ENCODE measurements around the gene SLC2A9. TPM values are rescaled to one million over a fixed set of nuclear protein-coding genes. Genes with fewer than 3 reads are reported as not detected.

Gene SLC2A9
- total and polyA plus RNA-seq, 2 of the 13 experiments (the other 11 are each of a cell fraction or from before 2014, with no cell fraction given) = 36.2 to 42.3 TPM

DNA sequence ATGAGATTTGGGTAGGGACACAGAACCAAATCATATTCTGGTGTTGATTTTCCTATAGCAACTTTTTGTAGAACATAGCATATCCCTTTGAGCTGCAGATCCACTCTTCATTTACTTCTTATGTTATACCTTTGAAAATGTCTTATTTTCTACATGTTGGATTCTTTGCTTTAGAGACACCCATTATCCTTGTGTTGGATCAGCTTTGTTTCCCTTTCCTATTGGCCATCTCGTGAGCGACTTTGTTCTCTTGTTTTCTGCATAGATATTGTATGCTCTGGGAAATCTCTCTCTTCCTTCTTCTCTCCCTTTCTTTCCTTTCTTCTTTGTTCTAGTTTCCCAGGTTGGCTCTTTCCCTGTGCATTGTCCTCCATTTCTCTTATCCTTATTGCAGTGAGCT lies 180.2 kb downstream of the SLC2A9 start:
- no peak overlapping the region for H3K4me2 ChIP-seq (ENCODE audit: low read depth, low read length)
- no peak for ATAC-seq
- POLR2A ChIA-PET = no interaction called here
- H3K9me3 ChIP-seq (ENCODE audit: low read length) = peaks cover 26% of the 10 kb centered on the region
- no peak overlapping the region for H2AFZ ChIP-seq (ENCODE audit: low read length)
- H3K9ac ChIP-seq (ENCODE audit: insufficient read depth, low read depth, low read length) = no peak overlapping the region
- no peak for TF ChIP-seq RBM22 (optimal IDR thresholded peaks at IDR 0.05; ENCODE audit: low read length)
- TF ChIP-seq, protein P1, sequence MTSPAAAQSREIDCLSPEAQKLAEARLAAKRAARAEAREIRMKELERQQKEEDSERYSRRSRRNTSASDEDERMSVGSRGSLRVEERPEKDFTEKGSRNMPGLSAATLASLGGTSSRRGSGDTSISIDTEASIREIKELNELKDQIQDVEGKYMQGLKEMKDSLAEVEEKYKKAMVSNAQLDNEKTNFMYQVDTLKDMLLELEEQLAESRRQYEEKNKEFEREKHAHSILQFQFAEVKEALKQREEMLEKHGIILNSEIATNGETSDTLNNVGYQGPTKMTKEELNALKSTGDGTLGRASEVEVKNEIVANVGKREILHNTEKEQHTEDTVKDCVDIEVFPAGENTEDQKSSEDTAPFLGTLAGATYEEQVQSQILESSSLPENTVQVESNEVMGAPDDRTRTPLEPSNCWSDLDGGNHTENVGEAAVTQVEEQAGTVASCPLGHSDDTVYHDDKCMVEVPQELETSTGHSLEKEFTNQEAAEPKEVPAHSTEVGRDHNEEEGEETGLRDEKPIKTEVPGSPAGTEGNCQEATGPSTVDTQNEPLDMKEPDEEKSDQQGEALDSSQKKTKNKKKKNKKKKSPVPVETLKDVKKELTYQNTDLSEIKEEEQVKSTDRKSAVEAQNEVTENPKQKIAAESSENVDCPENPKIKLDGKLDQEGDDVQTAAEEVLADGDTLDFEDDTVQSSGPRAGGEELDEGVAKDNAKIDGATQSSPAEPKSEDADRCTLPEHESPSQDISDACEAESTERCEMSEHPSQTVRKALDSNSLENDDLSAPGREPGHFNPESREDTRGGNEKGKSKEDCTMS (CRISPR knock-in tag; conservative IDR thresholded peaks at IDR 0.05) = no peak
- TF ChIP-seq ZNF160 (CRISPR knock-in tag; IDR thresholded peaks at IDR 0.05) = no peak
- TF ChIP-seq NCOA1 (CRISPR knock-in tag; IDR thresholded peaks at IDR 0.05) = no peak
- WGBS (ENCODE audit: low lambda C conversion rate) = 100% methylated on average over 2 of the region's 2 CpGs
- no peak overlapping the region for H3K4me3 ChIP-seq (replicated peaks in 1 of 3; ENCODE audit: insufficient read depth in 1 of 3, low read depth in 2 of 3, low read length in 3 of 3)
- in situ Hi-C loops (cut with HindIII; ENCODE audit: extremely low pct_ligation_motif_present, low pct_unique_long_range_greater_than_20kb) = no loop called here
- H3K27me3 ChIP-seq (ENCODE audit: control insufficient read depth in 1 of 2, insufficient read depth in 2 of 2, low read length in 2 of 2) = no peaks in the 10 kb centered on the region
- no peaks in the 10 kb centered on the region for H3K4me1 ChIP-seq (ENCODE audit: insufficient read depth, low read length)
- peaks cover 4 to 19% of the 10 kb centered on the region in 2 experiments for H3K36me3 ChIP-seq (replicated peaks in 1 of 2; ENCODE audit: control insufficient read depth in 1 of 2, insufficient read depth in 2 of 2, low read length in 2 of 2)
- intact Hi-C loops (cut with micrococcal nuclease; ENCODE audit: unreplicated experiment) = no loop called here
- no peak overlapping the region for H3K27ac ChIP-seq (ENCODE audit: extremely low read length, insufficient read depth, low read length)
- H3K79me2 ChIP-seq (ENCODE audit: insufficient read depth, low read length) = no peaks in the 10 kb centered on the region
- CTCF ChIA-PET (ENCODE audit: low intra/inter-chr PET ratio, low total read pairs) = no interaction called here
- no TSS peak for BruUV-seq (replicated peaks)
- no peak for FAIRE-seq
- no peaks in the 10 kb centered on the region; the same call in 1 of the 2 replicates for H4K20me1 ChIP-seq (ENCODE audit: insufficient read depth, low read length)
- no peak for DNase-seq (ENCODE audit: low spot score)

DNA sequence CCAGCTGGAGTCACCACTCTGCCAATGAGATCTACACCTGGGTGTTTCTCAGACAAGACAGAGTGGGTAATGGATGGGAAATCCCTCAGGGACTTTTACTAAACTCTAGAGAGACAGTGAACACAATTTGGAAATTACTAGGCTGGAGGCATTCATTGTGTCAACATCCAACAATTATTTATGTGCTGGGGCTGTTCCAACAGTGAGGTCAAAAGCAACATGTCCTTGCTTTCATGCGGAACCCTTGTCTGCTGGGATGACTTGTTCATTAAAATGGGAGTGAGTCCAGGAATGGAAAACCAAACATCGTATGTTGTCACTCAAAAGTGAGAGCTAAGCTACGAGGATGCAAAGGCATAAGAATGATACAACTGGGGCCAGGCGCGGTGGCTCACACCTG lies 185.9 kb downstream of the SLC2A9 start:
- no peak overlapping the region for H3K27ac ChIP-seq (ENCODE audit: extremely low read length, insufficient read depth, low read length)
- H3K27me3 ChIP-seq (ENCODE audit: control insufficient read depth in 1 of 2, insufficient read depth in 2 of 2, low read length in 2 of 2) = no peaks in the 10 kb centered on the region
- no TSS peak for BruUV-seq (replicated peaks)
- in situ Hi-C loops (cut with HindIII; ENCODE audit: extremely low pct_ligation_motif_present, low pct_unique_long_range_greater_than_20kb) = no loop called here
- H3K4me1 ChIP-seq (ENCODE audit: insufficient read depth, low read length) = no peaks in the 10 kb centered on the region
- H3K4me3 ChIP-seq (replicated peaks in 1 of 3; ENCODE audit: insufficient read depth in 1 of 3, low read depth in 2 of 3, low read length in 3 of 3) = no peak overlapping the region
- H3K36me3 ChIP-seq (replicated peaks in 1 of 2; ENCODE audit: control insufficient read depth in 1 of 2, insufficient read depth in 2 of 2, low read length in 2 of 2) = peaks cover 27 to 57% of the 10 kb centered on the region in 2 experiments
- no peaks in the 10 kb centered on the region for H3K79me2 ChIP-seq (ENCODE audit: insufficient read depth, low read length)
- over 99% methylated on average over 5 of the region's 5 CpGs for WGBS (ENCODE audit: low lambda C conversion rate)
- no peaks in the 10 kb centered on the region for H3K9me3 ChIP-seq (ENCODE audit: low read length)
- ATAC-seq = no peak
- FAIRE-seq = no peak
- no peak for TF ChIP-seq ZNF776 (CRISPR knock-in tag; IDR thresholded peaks at IDR 0.05)
- no peak for DNase-seq (ENCODE audit: low spot score)
- H2AFZ ChIP-seq (ENCODE audit: low read length) = no peak overlapping the region
- CTCF ChIA-PET (ENCODE audit: low intra/inter-chr PET ratio, low total read pairs) = no interaction called here
- intact Hi-C loops (cut with micrococcal nuclease; ENCODE audit: unreplicated experiment) = no loop called here
- H3K9ac ChIP-seq (ENCODE audit: insufficient read depth, low read depth, low read length) = no peak overlapping the region
- peaks cover 2% of the 10 kb centered on the region; the same call in 1 of the 2 replicates for H4K20me1 ChIP-seq (ENCODE audit: insufficient read depth, low read length)
- H3K4me2 ChIP-seq (ENCODE audit: low read depth, low read length) = no peak overlapping the region
- POLR2A ChIA-PET = no interaction called here

Measured in HepG2 (cell line).